Measurements from ENCODE around the gene PRICKLE4.

PRICKLE4 gene

DNA sequence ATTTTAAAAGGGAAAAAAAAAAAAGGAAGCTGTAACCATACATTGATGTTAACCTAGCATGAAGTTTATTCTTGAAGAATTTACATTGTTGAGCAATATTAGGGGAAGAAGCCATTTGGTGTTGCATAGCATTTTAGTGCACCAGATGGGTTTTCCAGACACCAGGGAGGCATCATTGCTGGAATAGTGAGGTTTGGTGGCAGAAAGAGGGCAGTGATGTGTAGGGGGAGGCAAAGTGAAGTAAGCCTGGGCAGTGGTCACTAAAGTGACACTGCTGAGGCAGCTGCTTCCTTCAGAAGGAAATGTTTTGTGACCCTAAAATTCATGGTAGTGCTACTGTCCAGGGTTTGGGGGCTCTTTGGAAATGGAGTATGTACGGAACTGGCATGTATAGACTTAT lies 9.5 kb downstream of the PRICKLE4 start:
- no peaks in the 10 kb centered on the region; the same call in 1 of the 2 replicates for H3K4me1 ChIP-seq (ENCODE audit: control insufficient read depth, insufficient read depth, low read length)
- peaks cover 11 to 60% of the 10 kb centered on the region in 2 experiments for H3K36me3 ChIP-seq (ENCODE audit: control insufficient read depth in 2 of 2, insufficient read depth in 1 of 2, low read length in 2 of 2)
- H3K4me3 ChIP-seq (ENCODE audit: low read depth, low read length) = no peak overlapping the region
- ChIA-PET POLR2A (interaction anchor here (0.6 kb wide), 1 partner anchor 80 kb away, joined by 4 read pairs; no protein-coding TSS in a partner anchor), CTCF (interaction anchor here (0.5 to 10.9 kb wide), 4 partner anchors 10 to 254 kb away, joined by 3 to 192 read pairs (median 4); no protein-coding TSS in a partner anchor)
- no peak overlapping the region for H3K27ac ChIP-seq (ENCODE audit: extremely low read depth, low read depth, low read length)
- TF ChIP-seq ZNF777 (tag by site-specific recombination; IDR thresholded peaks at IDR 0.05; ENCODE audit: borderline replicate concordance) (0 out of 2 replicates have a peak, but pooled peaks have one; percentile 17), ZNF350 (tag by site-specific recombination; IDR thresholded peaks at IDR 0.05) (no peak)
- no peaks in the 10 kb centered on the region for H3K9me3 ChIP-seq (ENCODE audit: control insufficient read depth, insufficient read depth, low read depth, low read length)

GRCh38 chr6:41791305-41791704 lies 10.7 kb downstream of the PRICKLE4 start:
- Histone ChIP-seq H3K4me3 (ENCODE audit: low read depth, low read length) (no peak overlapping the region), H3K36me3 (ENCODE audit: control insufficient read depth in 2 of 2, insufficient read depth in 1 of 2, low read length in 2 of 2) (peaks cover 11 to 64% of the 10 kb centered on the region in 2 experiments), H3K4me1 (ENCODE audit: control insufficient read depth, insufficient read depth, low read length) (no peaks in the 10 kb centered on the region; the same call in 1 of the 2 replicates), H3K27ac (ENCODE audit: extremely low read depth, low read depth, low read length) (no peak overlapping the region), H3K9me3 (ENCODE audit: control insufficient read depth, insufficient read depth, low read depth, low read length) (no peaks in the 10 kb centered on the region)
- ChIA-PET POLR2A (interaction anchor here (1.4 kb wide), 1 partner anchor 10 kb away, joined by 4 read pairs; no protein-coding TSS in a partner anchor), CTCF (interaction anchor here (0.6 to 1.8 kb wide), 4 partner anchors 10 to 253 kb away, joined by 3 to 6 read pairs (median 4); partner anchors contain the start of genes BYSL and MED20)
- TF ChIP-seq OSR2 (tag by site-specific recombination; IDR thresholded peaks at IDR 0.05) (no peak), ZNF639 (tag by site-specific recombination; IDR thresholded peaks at IDR 0.05) (no peak), PRDM1 (tag by site-specific recombination; IDR thresholded peaks at IDR 0.05) (no peak), ZNF19 (tag by site-specific recombination; IDR thresholded peaks at IDR 0.05; ENCODE audit: low read depth) (no peak), SETDB1 (IDR thresholded peaks at IDR 0.05; ENCODE audit: insufficient read length, low read length) (no peak), ZNF280D (tag by site-specific recombination; IDR thresholded peaks at IDR 0.05) (no peak), ZNF629 (tag by site-specific recombination; IDR thresholded peaks at IDR 0.05) (no peak), GLI2 (tag by site-specific recombination; IDR thresholded peaks at IDR 0.05; ENCODE audit: borderline replicate concordance, low read depth) (no peak), ZNF48 (tag by site-specific recombination; IDR thresholded peaks at IDR 0.05) (no peak), ZNF211 (tag by site-specific recombination; IDR thresholded peaks at IDR 0.05; ENCODE audit: low read depth) (no peak), ZNF544 (tag by site-specific recombination; IDR thresholded peaks at IDR 0.05) (no peak), ZBTB49 (tag by site-specific recombination; IDR thresholded peaks at IDR 0.05; ENCODE audit: low read depth) (no peak)
- TF ChIP-seq, protein P1, sequence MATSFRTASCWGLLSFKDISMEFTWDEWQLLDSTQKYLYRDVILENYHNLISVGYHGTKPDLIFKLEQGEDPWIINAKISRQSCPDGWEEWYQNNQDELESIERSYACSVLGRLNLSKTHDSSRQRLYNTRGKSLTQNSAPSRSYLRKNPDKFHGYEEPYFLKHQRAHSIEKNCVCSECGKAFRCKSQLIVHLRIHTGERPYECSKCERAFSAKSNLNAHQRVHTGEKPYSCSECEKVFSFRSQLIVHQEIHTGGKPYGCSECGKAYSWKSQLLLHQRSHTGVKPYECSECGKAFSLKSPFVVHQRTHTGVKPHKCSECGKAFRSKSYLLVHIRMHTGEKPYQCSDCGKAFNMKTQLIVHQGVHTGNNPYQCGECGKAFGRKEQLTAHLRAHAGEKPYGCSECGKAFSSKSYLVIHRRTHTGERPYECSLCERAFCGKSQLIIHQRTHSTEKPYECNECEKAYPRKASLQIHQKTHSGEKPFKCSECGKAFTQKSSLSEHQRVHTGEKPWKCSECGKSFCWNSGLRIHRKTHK (tag by site-specific recombination; IDR thresholded peaks at IDR 0.05) = no peak
